Thoracic aorta (tissue), 2 donors: Measurements from ENCODE around the gene FLG. TPM values are rescaled to one million over a fixed set of nuclear protein-coding genes. Genes with fewer than 3 reads are reported as not detected.
"Not testable (repeated sequence)": the region's sequence is repeated elsewhere in the genome, so short reads cannot be mapped to it uniquely, and the experiment has no call there.

Experiments
- ATAC-seq: fragments of 150-250 bp; one replicate; pipeline ENCODE4 v1.8.0; 2017; ENCODE audit warnings: low read depth; ENCODE audit not compliant: insufficient number of reproducible peaks, low FRiP score
- DNase-seq: peaks from one replicate; pipeline ENCODE4 v3.0.0-alpha.2; 2020; ENCODE audit warnings: low spot score
- H3K27ac ChIP-seq, 2 donors: fragments of 200-600 bp; sonication (generic); 1 replicate in 1 of 2; 2 replicates in 1 of 2; pipeline ENCODE4 v1.5.1; 2016; ENCODE audit warnings: mild to moderate bottlenecking in 2 of 2, moderate library complexity in 2 of 2
- H3K27me3 ChIP-seq: fragments of 200-600 bp; sonication (generic); replicated peaks from 2 replicates; pipeline ENCODE4 v1.6.0; 2016; ENCODE audit warnings: mild to moderate bottlenecking; ENCODE audit not compliant: insufficient read depth
- H3K36me3 ChIP-seq: fragments of 200-600 bp; sonication (generic); one replicate; pipeline ENCODE4 v1.5.1; 2016
- H3K4me1 ChIP-seq, 2 donors: fragments of 200-600 bp; sonication (generic); 1 replicate in 1 of 2; 2 replicates in 1 of 2; pipeline versions ENCODE4 v1.5.1 to v1.6.0; 2016; ENCODE audit warnings: low read depth in 2 of 2, mild to moderate bottlenecking in 1 of 2; ENCODE audit not compliant: control insufficient read depth in 1 of 2
- H3K4me3 ChIP-seq: fragments of 200-600 bp; sonication (generic); 2 replicates; pipeline ENCODE4 v1.5.1; 2016; ENCODE audit warnings: mild to moderate bottlenecking
- H3K9me3 ChIP-seq: fragments of 200-600 bp; sonication (generic); 2 replicates; pipeline ENCODE4 v1.5.1; 2016
- total RNA-seq, 2 donors: library from RNA; depleted of rRNA; stranded (reverse); fragments of >200 nt; gene quantifications; one replicate each; pipeline versions ENCODE4 v1.1.0 to v1.2.3, GENCODE V29; 2016
- TF ChIP-seq, protein P1 (sequence below): fragments of 200-600 bp; sonication (generic); IDR thresholded peaks from one replicate; pipeline ENCODE4 v1.5.1; 2019; ENCODE audit warnings: antibody characterized with exemption

Gene FLG
- total RNA-seq, 2 donors from 2014 or later, result 3.5 TPM; not detected in 1

DNA sequence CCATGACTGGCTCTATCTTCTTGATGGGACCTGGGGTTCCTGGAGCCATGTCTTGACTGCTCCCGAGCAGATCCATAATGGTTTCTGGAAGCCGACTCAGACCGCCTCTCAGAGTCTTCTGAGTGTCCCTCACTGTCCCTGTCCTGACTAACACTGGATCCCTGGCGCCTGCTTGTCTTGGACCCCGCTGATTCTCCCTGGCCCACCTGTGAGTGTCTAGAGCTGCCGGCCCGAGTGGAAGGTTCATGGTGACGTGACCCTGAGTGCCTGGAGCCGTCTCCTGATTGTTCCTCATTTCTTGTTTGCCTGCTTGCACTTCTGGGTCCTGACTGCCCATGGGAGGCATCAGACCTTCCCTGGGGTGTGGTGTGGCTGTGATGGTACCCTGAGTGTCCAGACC, 15.1 kb downstream of the FLG start:
- Histone ChIP-seq H3K27me3 (no peaks in the 10 kb centered on the region), H3K4me3 (no peak overlapping the region), H3K9me3 (peaks cover 3% of the 10 kb centered on the region), H3K4me1 (no peaks in the 10 kb centered on the region), H3K27ac (no peak overlapping the region), H3K36me3 (peaks cover 6% of the 10 kb centered on the region)
- DNase-seq, result no peak
- no peak for ATAC-seq
- TF ChIP-seq, protein P1, sequence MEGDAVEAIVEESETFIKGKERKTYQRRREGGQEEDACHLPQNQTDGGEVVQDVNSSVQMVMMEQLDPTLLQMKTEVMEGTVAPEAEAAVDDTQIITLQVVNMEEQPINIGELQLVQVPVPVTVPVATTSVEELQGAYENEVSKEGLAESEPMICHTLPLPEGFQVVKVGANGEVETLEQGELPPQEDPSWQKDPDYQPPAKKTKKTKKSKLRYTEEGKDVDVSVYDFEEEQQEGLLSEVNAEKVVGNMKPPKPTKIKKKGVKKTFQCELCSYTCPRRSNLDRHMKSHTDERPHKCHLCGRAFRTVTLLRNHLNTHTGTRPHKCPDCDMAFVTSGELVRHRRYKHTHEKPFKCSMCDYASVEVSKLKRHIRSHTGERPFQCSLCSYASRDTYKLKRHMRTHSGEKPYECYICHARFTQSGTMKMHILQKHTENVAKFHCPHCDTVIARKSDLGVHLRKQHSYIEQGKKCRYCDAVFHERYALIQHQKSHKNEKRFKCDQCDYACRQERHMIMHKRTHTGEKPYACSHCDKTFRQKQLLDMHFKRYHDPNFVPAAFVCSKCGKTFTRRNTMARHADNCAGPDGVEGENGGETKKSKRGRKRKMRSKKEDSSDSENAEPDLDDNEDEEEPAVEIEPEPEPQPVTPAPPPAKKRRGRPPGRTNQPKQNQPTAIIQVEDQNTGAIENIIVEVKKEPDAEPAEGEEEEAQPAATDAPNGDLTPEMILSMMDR, result no peak

DNA sequence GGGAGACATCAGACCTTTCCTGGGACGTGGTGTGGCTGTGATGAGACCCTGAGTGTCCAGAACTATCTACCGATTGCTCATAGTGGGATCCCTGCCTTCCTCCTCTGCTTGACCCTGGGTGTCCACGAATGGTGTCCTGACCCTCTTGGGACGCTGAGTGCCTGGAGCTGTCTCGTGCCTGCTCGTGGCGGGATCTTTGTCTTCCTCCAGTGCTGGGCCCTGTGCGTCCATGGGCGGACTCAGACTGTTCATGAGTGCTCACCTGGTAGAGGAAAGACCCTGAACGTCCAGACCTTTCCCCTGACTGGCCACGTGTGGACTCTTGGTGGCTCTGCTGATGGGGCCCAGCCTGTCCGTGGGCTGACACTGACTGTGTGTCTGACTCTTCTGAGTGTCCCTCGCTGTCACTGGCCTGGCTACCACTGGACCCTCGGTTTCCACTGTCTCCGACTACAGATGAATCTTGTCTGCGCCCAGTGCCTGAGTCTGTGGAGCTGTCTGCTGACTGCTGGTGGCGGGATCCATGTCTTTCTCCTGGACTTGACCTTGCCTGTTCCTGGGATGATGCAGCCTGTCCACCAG, 15.6 kb downstream of the FLG start:
- not testable (repeated sequence) for H3K9me3 ChIP-seq, DNase-seq, H3K27me3 ChIP-seq, H3K4me3 ChIP-seq, H3K4me1 ChIP-seq, ATAC-seq, H3K36me3 ChIP-seq, H3K27ac ChIP-seq

DNA sequence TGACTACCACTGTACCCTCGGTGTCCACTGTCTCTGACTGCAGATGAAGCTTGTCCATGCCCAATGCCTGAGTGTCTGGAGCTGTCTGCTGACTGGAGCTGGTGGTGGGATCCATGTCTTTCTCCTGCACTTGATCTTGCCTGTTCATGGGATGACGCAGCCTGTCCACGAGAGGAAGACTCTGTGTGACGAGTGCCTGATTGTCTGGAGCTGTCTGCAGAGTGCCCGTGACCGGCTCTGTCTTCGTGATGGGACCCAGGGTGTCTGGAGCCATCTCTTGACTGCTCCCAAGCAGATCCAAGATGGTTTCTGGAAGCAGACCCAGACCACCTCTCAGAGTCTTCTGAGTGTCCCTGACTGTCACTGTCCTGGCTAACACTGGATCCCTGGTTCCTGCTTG, 16.3 kb downstream of the FLG start:
- H3K27ac ChIP-seq, H3K9me3 ChIP-seq, H3K36me3 ChIP-seq, H3K4me3 ChIP-seq, DNase-seq, H3K27me3 ChIP-seq, H3K4me1 ChIP-seq, ATAC-seq: not testable (repeated sequence)

DNA sequence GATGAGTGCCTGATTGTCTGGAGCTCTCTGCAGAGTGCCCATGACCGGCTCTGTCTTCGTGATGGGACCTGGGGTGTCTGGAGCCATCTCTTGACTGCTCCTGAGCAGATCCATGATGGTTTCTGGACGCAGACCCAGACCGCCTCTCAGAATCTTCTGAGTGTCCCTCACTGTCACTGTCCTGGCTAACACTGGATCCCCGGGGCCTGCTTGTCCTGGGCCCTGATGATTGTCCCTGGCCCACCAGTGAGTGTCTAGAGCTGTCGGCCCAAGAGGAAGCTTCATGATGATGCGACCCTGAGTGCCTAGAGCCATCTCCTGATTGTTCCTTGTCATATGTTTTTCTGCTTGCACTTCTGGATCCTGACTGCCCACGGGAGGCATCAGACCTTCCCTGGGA, 17.1 kb downstream of the FLG start:
- not testable (repeated sequence) for H3K9me3 ChIP-seq, ATAC-seq, H3K27ac ChIP-seq, H3K4me3 ChIP-seq, H3K4me1 ChIP-seq, DNase-seq, H3K27me3 ChIP-seq
- peaks cover 11% of the 10 kb centered on the region for H3K36me3 ChIP-seq

DNA sequence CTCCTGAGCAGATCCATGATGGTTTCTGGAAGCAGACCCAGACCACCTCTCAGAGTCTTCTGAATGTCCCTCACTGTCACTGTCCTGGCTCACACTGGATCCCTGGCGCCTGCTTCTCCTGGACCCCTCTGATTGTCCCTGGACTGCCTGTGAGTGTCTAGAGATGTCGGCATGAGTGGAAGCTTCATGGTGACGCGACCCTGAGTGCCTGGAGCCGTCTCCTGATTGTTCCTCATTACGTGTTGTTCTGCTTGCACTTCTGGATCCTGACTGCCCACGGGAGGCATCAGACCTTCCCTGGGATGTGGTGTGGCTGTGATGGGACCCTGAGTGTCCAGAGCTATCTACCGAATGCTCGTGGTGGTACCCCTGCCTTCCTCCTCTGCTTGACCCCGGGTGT, 18.9 kb downstream of the FLG start:
- H3K36me3 ChIP-seq, result peaks cover 11% of the 10 kb centered on the region
- H3K27me3 ChIP-seq, H3K4me1 ChIP-seq, H3K27ac ChIP-seq, ATAC-seq, DNase-seq, H3K4me3 ChIP-seq, H3K9me3 ChIP-seq: not testable (repeated sequence)

DNA sequence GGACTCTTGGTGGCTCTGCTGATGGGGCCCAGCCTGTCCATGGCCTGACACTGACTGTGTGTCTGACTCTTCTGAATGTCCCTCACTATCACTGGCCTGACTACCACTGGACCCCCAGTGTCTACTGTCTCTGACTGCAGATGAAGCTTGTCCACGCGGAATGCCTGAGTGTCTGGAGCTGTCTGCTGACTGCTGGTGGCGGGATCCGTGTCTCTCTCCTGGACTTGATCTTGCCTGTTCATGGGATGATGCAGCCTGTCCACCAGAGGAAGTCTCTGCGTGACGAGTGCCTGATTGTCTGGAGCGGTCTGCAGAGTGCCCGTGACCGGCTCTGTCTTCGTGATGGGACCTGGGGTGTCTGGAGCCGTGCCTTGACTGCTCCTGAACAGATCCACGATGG, 20.3 kb downstream of the FLG start:
- H3K4me1 ChIP-seq, DNase-seq, H3K27ac ChIP-seq, H3K4me3 ChIP-seq, H3K27me3 ChIP-seq, ATAC-seq, H3K9me3 ChIP-seq: not testable (repeated sequence)
- H3K36me3 ChIP-seq, result peaks cover 11% of the 10 kb centered on the region

DNA sequence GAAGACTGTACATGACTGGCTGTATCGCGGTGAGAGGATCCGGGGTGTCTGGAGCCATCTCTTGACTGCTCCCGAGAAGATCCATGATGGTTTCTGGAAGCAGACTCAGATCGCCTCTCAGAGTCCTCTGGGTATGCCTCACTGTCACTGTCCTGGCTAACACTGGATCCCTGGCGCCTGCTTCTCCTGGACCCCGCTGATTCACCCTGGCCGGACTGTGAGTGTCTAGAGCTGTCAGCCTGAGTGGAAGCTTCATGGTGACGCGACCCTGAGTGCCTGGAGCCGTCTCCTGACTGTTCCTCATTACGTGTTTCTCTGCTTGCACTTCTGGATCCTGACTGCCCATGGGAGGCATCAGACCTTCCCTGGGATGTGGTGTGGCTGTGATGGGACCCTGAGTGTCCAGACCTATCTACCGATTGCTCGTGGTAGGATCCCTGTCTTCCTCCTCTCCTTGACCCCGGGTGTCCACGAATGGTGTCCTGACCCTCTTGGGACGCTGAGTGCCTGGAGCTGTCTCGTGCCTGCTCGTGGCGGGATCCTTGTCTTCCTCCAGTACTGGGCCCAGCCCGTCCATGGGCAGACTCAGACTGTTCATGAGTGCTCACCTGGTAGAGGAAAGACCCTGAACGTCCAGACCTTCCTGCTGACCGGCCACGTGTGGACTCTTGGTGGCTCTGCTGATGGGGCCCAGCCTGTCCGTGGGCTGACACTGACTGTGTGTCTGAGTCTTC, 21.7 kb downstream of the FLG start:
- H3K9me3 ChIP-seq, DNase-seq, H3K4me3 ChIP-seq, ATAC-seq, H3K4me1 ChIP-seq, H3K27ac ChIP-seq, H3K27me3 ChIP-seq: not testable (repeated sequence)
- H3K36me3 ChIP-seq, result peaks cover 11% of the 10 kb centered on the region

DNA sequence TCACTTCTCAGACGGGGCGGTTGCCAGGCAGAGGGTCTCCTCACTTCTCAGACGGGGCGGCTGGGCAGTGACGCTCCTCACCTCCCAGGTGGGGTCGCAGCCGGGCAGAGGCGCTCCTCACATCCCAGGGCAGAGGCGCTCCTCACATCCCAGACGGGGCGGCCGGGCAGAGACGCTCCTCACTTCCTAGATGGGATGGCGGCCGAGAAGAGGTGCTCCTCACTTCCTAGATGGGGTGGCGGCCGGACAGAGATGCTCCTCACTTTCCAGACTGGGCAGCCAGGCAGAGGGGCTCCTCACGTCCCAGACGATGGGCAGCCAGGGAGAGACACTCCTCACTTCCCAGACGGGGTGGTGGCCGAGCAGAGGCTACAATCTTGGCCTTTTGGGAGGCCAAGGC, 68.6 kb downstream of the FLG start:
- not testable (repeated sequence) for DNase-seq, H3K27ac ChIP-seq, H3K4me1 ChIP-seq, H3K36me3 ChIP-seq, H3K4me3 ChIP-seq, H3K9me3 ChIP-seq, H3K27me3 ChIP-seq, ATAC-seq

Other genes starting within 250 kb of the FLG start
- not detected for gene TCHHL1, start 236.2 kb downstream of the FLG start, total RNA-seq
- gene TCHH, start 209.8 kb downstream of the FLG start, total RNA-seq, result under 1 TPM; 0.41 to 0.49 TPM
- gene RPTN, start 166.0 kb downstream of the FLG start, total RNA-seq, result not detected
- gene HRNR, start 101.0 kb downstream of the FLG start, total RNA-seq, result not detected
- 1 to 10 TPM in 1 of 2 donors, not detected in 1; 2.6 TPM for gene FLG2, start 34.8 kb upstream of the FLG start, total RNA-seq
- not detected for gene CRNN, start 89.0 kb upstream of the FLG start, total RNA-seq
- not detected for gene LCE5A, start 185.6 kb upstream of the FLG start, total RNA-seq
- gene CRCT1, start 189.2 kb upstream of the FLG start, total RNA-seq, result not detected
- not detected for gene LCE3E, start 241.5 kb upstream of the FLG start, total RNA-seq